Breast epithelium (tissue), 3 donors: ENCODE measurements around the gene PCDHGA1.

Experiments used
- POLR2A ChIP-seq: fragments of 450-650 bp; IDR thresholded peaks from one replicate; pipeline ENCODE4 v1.6.1; 2016; ENCODE audit warnings: antibody characterized with exemption, mild to moderate bottlenecking, moderate library complexity
- TF ChIP-seq, protein P1 (sequence below), 3 donors: fragments of 450-650 bp; IDR thresholded peaks; one replicate each; pipeline ENCODE4 v1.5.1; 2016 to 2017; ENCODE audit warnings: antibody characterized with exemption in 3 of 3, mild to moderate bottlenecking in 3 of 3, moderate library complexity in 3 of 3

DNA sequence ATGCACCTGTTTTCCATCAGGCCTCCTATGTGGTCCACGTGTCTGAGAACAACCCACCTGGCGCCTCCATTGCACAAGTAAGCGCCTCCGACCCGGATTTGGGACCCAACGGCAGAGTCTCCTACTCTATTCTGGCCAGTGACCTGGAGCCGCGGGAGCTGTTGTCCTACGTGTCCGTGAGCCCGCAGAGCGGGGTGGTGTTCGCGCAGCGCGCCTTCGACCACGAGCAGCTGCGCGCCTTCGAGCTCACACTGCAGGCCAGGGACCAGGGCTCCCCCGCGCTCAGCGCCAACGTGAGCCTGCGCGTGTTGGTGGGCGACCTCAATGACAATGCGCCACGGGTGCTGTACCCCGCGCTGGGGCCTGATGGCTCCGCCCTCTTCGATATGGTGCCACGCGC is 21.3 kb downstream of the PCDHGA1 start:
- TF ChIP-seq, protein P1, sequence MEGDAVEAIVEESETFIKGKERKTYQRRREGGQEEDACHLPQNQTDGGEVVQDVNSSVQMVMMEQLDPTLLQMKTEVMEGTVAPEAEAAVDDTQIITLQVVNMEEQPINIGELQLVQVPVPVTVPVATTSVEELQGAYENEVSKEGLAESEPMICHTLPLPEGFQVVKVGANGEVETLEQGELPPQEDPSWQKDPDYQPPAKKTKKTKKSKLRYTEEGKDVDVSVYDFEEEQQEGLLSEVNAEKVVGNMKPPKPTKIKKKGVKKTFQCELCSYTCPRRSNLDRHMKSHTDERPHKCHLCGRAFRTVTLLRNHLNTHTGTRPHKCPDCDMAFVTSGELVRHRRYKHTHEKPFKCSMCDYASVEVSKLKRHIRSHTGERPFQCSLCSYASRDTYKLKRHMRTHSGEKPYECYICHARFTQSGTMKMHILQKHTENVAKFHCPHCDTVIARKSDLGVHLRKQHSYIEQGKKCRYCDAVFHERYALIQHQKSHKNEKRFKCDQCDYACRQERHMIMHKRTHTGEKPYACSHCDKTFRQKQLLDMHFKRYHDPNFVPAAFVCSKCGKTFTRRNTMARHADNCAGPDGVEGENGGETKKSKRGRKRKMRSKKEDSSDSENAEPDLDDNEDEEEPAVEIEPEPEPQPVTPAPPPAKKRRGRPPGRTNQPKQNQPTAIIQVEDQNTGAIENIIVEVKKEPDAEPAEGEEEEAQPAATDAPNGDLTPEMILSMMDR (IDR thresholded peaks at IDR 0.05) = no peak
- TF ChIP-seq POLR2A = no peak
